Ammon's horn (tissue), 1 donor: Measurements from ENCODE around the gene LTB.

Source experiments
- DNase-seq: peaks from one replicate; pipeline ENCODE4 v3.0.0-alpha.2; 2016; ENCODE audit warnings: low spot score

LTB gene

GRCh38 chr6:31575335-31575901 lies 6.8 kb downstream of the LTB start, which contains the start of gene TNF:
Gene TNF, plus strand, starts transcription at chr6:31575565. Its CDS starts 177 bp downstream, at chr6:31575742.
- peak; percentile 53 for DNase-seq

- no peak for DNase-seq
These were observed 7.8 kb downstream of the LTB start for GRCh38 chr6:31574106-31575061.

GRCh38 chr6:31573239-31574105 lies 8.8 kb downstream of the LTB start:
- DNase-seq = no peak

GRCh38 chr6:31572041-31572911 lies 9.9 kb downstream of the LTB start, which contains the start of gene LTA:
Gene LTA, plus strand, starts transcription at chr6:31572289. Its CDS starts 454 bp downstream, at chr6:31572743.
- DNase-seq = no peak

GRCh38 chr6:31569861-31570536 lies 12.2 kb downstream of the LTB start:
- DNase-seq = no peak

- DNase-seq = no peak
These were observed 13.7 kb downstream of the LTB start for GRCh38 chr6:31568537-31568961.

GRCh38 chr6:31567531-31568370 lies 14.5 kb downstream of the LTB start:
- no peak for DNase-seq

- no peak for DNase-seq
These were observed 21.5 kb downstream of the LTB start for GRCh38 chr6:31560697-31561058.

- peak; percentile 63 for DNase-seq
These were observed 22.1 kb downstream of the LTB start for GRCh38 chr6:31559958-31560696.

- DNase-seq = no peak
These were observed 22.6 kb downstream of the LTB start for GRCh38 chr6:31559606-31559957.

- peak; percentile 58 for DNase-seq
These were observed 23.4 kb downstream of the LTB start for GRCh38 chr6:31558631-31559500.

- DNase-seq = no peak
These were observed 24.0 kb downstream of the LTB start for GRCh38 chr6:31558318-31558625.

GRCh38 chr6:31557443-31558317 lies 24.5 kb downstream of the LTB start:
- DNase-seq = no peak

GRCh38 chr6:31556307-31556706 lies 25.9 kb downstream of the LTB start:
- no peak for DNase-seq

- DNase-seq = peak; percentile 73
These were observed 30.9 kb downstream of the LTB start for GRCh38 chr6:31551371-31551770.

GRCh38 chr6:31548544-31548873 lies 33.7 kb downstream of the LTB start:
- no peak for DNase-seq
